NCI-H2227 (cell line): ENCODE results near the gene SLC25A41.
A peak's percentile ranks its signal among the peaks of the same experiment; 100 is the strongest.
"Not testable (repeated sequence)": the region's sequence is repeated elsewhere in the genome, so short reads cannot be mapped to it uniquely, and the experiment has no call there.

Experiments
- DNase-seq: peaks from one replicate; lab custom pipeline; 2025; ENCODE audit not compliant: unreplicated experiment; lab: John Stamatoyannopoulos, UW

SLC25A41 gene

DNA sequence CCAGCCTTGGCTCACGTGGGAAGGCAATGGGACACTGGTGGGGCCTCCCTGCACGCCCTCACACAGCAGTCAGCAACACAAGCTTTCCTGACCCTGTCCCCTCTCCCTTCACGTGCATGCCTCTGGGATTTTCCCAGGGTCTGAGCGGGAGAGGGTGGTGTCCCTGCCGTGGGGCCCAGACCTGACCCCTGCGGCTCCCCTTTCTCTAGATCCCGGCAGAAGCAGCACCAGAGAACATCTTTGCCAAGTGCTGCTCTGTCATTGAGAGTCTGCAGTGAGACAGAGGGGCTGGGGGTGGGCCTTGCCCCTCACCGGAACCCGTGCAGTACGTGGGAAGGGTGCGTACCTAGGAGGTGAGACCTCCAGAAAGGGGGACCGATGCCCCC lies 21.5 kb downstream of the SLC25A41 start:
- DNase-seq, result no peak

DNA sequence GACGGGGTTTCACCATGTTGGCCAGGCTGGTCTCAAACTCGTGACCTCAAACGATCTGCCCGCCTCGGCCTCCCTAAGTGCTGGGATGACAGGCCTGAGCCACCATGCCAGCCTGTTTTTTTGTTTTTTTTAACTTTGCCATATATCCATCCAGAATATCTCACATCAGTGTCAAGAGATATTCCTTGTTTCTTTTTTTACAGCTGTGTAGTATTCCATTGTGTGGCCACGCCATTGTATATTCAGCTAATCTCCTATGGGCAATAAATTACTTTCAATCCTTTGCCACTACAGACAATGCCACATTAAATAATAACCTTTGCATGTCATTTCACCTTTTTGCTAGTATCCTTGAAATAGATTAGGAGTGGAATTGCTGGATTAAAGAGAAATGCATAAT lies 24.2 kb downstream of the SLC25A41 start:
- no peak for DNase-seq

- no peak for DNase-seq
Measured at GRCh38 chr19:6406401-6406800, 27.2 kb downstream of the SLC25A41 start.

DNA sequence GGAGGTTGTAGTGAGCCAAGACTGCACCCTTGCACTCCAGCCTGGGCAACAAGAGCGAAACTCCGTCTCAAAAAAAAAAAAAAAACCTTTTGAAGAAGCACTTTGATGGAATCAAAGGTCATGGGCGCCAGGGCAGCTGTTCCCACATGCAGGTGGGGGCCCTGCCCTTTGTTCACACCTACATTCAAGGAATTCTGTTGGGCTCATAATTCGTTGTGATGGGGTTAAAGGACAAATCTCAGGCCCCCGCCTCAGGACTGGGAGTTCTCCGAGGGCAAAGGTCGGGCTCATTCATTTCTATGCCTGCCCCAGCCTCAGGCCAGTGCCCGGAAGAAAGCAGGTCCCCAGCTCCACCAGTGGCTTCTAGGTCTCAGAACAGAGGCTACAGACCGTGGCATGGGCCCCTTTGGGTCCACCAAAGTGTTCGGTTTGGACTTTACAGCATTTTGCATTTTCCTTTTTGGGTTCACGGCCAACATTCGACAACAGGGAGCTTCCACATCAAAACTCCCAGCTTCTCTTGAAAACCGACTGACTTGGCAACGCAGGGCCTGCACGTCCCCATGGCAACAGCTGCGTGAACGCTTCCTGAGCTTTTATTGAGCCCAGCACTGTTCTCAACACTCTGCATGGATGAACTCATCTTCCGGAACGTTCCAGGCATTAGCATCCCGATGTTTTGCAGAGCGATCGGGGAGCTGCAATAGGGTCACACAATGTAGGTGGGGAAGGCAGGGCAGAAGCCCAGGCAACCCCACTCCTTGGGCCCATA lies 30.5 kb downstream of the SLC25A41 start:
- peak; percentile 60 for DNase-seq

DNA sequence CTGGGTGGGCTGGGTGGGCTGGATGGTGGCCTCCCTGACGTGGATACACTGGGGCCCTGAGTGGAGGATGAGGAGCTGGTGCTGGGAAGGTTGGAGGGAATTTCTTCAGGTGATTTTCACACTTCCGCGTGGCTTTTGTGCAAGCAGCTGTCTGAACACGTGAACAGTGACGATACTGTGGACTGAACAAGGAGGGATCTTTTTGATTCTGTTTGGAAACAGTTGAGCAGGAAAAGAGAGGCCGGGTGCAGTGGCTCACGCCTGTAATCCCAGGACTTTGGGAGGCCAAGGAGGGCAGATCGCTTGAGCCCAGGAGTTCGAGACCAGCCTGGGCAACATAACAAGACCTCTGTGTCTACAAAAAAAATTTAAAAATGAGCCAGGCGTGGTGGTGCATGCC lies 31.5 kb downstream of the SLC25A41 start:
- DNase-seq, result no peak

GRCh38 chr19:6400062-6400944 lies 33.3 kb downstream of the SLC25A41 start:
- not testable (repeated sequence) for DNase-seq

DNA sequence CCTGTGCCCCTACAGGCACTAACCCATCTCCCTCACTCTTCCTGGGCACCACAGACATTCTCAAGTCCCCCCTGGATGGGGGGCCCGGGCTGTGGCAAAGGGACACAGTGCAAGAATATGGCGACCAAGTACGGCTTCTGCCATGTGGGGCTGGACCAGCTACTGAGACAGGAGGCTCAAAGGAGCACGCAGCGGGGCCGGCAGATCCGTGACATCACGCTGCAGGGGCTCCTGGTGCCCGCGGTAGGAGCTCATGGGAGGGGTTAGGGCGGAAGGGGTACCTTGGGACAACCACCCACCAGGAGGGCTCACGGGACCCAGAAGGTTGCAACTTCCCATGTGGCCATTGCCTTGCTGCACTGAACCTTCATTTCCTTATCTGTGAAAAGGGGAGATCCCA lies 37.3 kb downstream of the SLC25A41 start:
- DNase-seq, result no peak

GRCh38 chr19:6394831-6395230 lies 38.7 kb downstream of the SLC25A41 start:
- no peak for DNase-seq

- DNase-seq, result no peak
Measured at GRCh38 chr19:6393983-6394412, 39.6 kb downstream of the SLC25A41 start.

- DNase-seq, result peak; percentile 95
Measured at GRCh38 chr19:6393074-6393982, 40.2 kb downstream of the SLC25A41 start, which contains the start of gene GTF2F1. TSS of gene GTF2F1 (minus strand) at chr19:6393164. CDS start at chr19:6392995, 169 bp downstream.

GRCh38 chr19:6392221-6393073 lies 41.1 kb downstream of the SLC25A41 start:
- no peak for DNase-seq

GRCh38 chr19:6387372-6387771 lies 46.2 kb downstream of the SLC25A41 start:
- DNase-seq, result no peak

GRCh38 chr19:6384381-6384780 lies 49.2 kb downstream of the SLC25A41 start:
- DNase-seq, result no peak

- DNase-seq, result no peak
Measured at GRCh38 chr19:6383188-6383587, 50.4 kb downstream of the SLC25A41 start.

DNA sequence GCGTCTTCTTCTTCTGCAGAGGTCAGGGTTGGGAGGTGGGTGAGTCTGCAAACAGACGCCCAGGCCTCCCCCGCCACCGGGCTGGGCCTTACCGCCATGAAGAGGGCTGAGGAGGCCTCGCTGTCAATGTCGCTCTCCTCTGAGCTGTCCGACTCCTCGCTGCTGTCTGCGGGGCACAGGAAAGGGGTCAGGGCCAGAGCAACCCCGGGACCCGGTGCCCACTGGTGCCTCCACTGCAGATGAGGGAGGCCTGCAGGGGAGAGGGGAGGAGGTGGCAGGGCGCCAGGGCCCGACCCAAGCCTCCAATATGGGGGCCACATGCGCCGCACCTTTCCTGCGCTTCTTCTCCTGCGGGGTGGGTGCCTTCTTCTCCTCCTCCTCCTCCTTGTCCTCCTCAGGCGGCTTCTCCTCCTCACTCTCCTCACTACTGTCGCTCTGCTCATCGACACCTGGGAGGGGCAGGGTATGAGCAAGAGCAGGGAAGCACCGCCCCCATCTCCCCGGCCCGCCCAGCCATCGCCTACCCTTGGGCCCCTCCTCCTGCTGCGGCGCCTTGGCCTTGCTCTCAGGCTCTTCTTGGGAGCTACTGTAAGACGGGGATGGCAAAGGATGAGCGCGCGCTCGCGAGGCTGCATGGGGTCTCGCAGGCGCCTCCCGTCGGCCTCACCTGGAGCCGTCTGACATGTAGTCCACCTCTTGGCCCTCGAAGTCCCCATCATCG lies 52.4 kb downstream of the SLC25A41 start:
- no peak for DNase-seq

DNA sequence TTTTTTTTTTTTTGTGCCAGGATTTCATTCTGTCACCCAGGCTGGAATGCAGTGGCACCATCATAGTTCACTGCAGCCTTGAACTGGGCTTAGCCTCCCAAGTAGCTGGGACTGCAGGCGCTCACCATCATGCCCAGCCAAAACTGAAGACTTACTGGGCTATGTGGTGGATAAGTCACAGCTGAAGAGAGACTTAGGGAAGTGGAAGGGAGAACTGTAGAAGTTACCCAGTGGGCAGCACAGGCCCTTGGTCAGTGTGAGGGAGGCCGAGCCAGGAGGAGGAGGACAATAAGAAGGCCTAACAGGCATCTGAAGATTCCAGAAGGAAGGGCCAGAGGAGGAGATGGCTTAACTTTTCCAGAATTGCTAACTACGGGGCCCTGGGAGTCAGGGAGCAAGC lies 53.8 kb downstream of the SLC25A41 start:
- no peak for DNase-seq

DNA sequence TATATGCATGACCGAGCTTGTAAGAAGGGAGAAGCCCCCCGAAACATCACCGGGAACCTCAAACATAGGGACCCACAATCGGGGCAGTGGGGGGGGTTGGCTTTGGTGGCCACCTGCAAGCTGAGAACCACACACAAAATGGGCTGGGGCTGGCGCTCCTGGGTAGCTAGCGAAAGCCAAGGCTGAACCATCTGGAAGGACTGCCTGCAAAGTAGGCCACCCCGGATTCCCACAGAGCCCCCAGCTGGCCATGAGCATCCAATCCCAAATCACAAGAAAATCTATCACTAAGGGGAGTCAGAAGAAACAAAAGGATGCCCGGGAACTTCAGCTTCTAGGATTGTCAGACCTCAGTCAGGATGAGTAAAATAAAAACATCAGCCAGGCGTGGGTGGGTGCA lies 55.1 kb downstream of the SLC25A41 start:
- DNase-seq, result no peak

DNA sequence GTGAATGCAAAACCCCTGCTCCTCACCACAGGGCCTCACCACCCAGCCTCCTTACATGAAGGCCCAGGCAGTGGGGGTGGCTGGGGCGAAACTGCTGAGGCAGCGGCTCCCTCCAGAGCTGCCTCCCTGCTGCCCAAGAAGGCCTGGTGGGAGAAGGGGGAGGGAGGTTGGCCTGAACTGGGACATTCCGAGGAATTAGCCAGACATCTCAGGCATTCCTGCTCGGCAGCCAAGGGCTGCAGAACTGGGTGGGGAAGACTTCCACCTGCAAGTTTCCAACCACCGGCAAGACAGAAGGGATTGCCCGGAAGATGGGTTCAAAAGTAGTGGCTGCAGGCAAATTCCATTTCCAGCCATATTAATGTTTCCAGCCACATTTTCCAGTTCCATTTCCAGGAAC lies 55.5 kb downstream of the SLC25A41 start:
- no peak for DNase-seq

DNA sequence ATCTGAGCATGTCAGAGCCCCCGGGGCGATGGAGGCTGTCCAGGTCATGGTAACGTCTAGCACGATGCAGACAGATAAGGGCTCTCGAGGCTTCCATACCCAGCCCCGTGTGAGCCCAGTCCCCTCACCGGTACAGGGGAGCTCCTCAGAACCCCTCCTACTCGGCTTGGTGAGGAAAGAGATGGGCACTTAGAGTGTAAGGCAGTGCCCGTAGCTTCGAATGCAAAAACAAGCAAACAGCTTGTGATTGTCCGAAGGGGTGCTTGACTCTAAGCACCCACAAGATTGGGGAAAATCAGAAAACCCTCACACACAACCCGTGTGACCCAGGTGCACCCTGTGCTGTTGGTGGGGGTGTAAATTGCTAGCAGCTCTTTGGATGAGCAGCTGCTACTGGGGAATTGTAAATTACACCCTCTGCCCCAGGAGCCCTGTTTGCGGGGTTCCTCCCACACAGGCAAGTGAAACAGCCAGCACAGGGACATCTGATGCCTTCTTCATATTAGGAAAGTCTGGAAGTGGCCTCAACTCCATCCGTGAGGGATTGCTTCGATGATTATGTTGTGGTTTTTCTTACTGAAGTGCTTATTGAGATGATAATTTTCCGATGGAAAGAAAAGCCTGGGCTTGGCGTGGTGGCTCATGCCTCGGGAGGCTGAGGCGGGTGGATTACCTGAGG lies 56.9 kb downstream of the SLC25A41 start:
- no peak for DNase-seq
